ENCODE data around the gene MAGI1.

The MAGI1 gene

DNA sequence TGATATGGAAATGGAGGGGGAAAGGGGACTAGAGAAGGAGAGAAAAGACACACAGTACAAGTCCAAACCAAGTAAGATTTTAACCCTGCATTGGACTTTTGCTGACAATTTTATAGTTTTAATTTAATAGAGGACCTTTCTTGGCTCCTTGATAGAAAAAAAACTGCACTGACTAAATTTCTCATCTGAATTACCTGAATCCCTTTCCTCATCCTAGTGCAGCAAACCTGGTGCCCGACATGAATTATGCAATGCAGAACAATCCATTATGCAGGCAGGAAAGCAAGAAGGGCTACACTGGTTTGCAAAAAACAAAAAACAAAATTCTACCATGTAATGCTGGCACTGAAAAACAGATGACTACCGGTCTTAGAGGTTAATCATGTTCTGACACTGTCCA lies 15.5 kb downstream of the MAGI1 start:
- TF ChIP-seq, protein P1, sequence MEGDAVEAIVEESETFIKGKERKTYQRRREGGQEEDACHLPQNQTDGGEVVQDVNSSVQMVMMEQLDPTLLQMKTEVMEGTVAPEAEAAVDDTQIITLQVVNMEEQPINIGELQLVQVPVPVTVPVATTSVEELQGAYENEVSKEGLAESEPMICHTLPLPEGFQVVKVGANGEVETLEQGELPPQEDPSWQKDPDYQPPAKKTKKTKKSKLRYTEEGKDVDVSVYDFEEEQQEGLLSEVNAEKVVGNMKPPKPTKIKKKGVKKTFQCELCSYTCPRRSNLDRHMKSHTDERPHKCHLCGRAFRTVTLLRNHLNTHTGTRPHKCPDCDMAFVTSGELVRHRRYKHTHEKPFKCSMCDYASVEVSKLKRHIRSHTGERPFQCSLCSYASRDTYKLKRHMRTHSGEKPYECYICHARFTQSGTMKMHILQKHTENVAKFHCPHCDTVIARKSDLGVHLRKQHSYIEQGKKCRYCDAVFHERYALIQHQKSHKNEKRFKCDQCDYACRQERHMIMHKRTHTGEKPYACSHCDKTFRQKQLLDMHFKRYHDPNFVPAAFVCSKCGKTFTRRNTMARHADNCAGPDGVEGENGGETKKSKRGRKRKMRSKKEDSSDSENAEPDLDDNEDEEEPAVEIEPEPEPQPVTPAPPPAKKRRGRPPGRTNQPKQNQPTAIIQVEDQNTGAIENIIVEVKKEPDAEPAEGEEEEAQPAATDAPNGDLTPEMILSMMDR (IDR thresholded peaks at IDR 0.05; ENCODE audit: low read depth, low read length) = no peak
- DNase-seq (ENCODE audit: extremely low read depth, low read depth) = no peak

DNA sequence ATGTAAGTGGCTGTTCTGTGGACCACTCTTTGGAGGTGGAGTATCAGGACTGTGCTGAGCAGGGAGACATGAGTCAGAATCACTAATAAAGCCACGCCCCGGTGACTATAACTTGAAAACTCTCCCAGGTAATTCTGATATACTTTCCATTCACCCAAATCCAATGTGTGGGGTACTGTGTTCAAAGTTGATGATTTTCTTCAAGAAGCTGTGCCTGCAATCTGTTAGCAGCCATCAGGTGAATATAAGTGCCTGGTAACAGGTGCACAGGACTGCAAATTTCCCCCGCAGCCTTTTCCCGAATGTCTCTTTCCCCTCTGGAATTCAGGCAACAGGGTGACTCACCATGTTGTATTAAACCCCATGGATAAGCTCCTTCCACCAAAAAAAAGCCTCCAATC lies 17.0 kb downstream of the MAGI1 start:
- no peak for DNase-seq (ENCODE audit: extremely low read depth, low read depth)
- TF ChIP-seq, protein P1 (IDR thresholded peaks at IDR 0.05; ENCODE audit: low read depth, low read length) = no peak

DNA sequence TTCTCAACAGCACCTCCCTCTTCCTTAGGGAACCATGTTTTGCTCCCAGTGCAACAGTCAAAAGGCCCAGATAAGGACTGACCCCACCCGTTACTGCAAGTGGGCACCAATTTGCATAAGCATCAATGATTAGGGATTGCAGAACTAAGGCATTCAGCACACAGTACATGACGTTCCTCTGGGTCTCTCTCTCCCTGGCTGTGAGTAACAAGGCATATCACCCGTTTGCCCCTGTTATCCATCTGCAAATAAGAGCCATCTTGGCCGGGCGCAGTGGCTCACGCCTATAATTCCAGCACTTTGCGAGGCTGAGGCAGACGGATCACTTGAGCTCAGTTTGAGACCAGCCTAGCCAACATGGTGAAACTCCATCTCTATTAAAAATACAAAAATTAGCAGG lies 18.8 kb downstream of the MAGI1 start:
- TF ChIP-seq, protein P1 (IDR thresholded peaks at IDR 0.05; ENCODE audit: low read depth, low read length) = no peak
- no peak for DNase-seq (ENCODE audit: extremely low read depth, low read depth)

DNA sequence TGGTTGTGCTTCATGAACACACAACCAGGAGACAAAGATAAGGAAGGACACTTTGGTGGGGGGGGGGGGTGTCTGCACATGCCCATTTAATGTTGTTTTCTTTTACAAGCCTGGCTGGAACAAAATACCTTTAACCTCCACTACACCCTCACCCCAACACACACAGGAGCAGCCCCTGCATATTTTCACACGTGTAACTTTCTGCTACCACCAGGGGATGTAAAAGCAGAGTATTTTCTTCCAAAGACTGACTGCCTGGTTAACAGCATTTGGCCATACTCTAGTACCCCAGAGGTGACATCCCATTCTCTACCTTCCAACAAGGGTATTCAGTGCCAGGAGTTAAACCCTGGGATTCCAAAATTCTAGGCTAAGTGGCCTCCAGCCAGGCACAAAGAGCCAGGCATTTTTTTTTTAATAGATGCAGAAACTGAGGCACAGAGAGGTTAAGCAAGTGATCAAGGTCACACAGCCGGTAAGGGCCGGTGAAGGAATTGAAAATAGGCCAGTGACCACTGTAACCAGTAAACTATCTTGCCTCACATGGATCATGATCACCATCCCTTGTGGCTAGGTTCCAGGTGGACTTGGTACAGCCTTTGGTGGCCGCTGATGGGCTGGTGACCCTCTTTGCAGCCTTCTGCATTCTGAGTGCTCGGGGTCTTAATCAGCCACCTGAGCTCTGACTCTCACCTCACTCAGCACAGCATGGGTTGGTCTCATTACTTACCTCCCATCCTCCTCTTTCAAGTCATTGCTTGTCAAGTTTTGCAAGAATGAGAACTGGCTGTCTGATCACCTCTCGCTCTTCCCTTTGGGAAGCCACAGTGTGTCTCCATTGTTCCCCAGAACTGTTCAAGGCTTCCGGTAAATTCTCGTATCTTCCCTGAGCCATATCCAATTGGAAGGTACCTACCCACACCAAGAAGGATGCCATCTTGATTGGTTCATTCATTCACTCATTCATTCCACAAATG lies 20.4 kb downstream of the MAGI1 start:
- TF ChIP-seq, protein P1 (IDR thresholded peaks at IDR 0.05; ENCODE audit: low read depth, low read length) = no peak
- no peak for DNase-seq (ENCODE audit: extremely low read depth, low read depth)

DNA sequence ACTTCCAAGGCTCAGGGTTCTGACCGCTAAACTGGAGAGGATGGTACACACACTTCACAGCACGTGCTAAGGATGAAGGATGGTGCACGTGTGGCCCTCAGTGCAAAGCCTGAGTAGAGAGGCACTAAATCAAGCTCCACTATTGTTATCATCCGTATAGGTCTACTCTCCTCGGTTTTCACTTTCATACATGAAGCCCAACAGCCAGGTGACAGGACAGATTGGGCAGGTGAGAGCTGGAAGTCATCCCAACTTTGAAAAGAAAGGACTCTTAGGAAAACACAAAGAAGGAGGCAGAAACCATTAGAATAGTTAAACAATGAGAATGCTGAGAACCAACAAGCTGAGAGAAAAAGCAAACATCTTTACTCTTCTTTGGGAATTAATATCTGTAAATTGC lies 21.1 kb downstream of the MAGI1 start:
- TF ChIP-seq, protein P1 (IDR thresholded peaks at IDR 0.05; ENCODE audit: low read depth, low read length) = no peak
- DNase-seq (ENCODE audit: extremely low read depth, low read depth) = no peak

DNA sequence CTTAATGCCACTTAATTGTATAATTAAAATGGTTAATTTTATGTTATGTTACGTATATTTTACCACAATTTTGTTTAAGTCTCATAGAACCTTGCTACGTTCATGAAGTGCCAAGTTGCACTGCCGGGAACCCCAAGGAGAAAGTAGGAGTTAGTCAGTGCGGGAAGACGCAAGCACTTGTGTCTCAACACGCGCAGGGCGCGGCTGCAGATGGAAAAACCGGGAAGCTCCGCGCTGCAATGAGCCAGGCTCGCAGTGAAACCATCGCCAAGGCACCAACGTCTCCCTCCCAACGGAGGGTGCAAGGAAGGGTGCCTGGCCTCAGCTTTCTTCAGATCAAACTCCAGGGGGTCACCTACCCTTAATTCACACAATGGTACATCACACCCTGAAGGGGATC lies 21.6 kb downstream of the MAGI1 start:
- no peak for DNase-seq (ENCODE audit: extremely low read depth, low read depth)
- TF ChIP-seq, protein P1 (IDR thresholded peaks at IDR 0.05; ENCODE audit: low read depth, low read length) = no peak

DNA sequence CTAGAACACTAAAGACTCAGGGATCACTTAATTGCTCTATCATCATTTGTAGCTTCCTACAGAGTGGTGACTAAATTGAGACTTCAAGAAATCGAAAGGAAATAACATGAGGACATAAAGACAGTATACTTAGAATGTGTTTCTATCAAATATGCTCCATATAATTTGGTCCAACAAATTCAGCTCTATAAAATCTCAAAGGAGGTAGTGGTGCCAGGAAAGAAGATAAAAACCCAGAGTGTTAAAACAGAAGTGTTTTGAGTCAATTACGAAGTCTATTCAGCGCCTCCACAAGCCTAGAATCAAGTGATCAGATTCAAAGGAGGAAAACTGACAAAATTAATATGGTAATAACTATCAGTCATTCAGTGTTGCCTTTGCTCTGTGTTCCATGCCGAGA lies 22.9 kb downstream of the MAGI1 start:
- TF ChIP-seq, protein P1 (IDR thresholded peaks at IDR 0.05; ENCODE audit: low read depth, low read length) = no peak
- no peak for DNase-seq (ENCODE audit: extremely low read depth, low read depth)
